Measurements from ENCODE around the gene CX3CR1. TPM values are rescaled to one million over a fixed set of nuclear protein-coding genes. Genes with fewer than 3 reads are reported as not detected.

The CX3CR1 gene
- total RNA-seq, 2 donors from 2014 or later = 0.57 to 0.66 TPM

DNA sequence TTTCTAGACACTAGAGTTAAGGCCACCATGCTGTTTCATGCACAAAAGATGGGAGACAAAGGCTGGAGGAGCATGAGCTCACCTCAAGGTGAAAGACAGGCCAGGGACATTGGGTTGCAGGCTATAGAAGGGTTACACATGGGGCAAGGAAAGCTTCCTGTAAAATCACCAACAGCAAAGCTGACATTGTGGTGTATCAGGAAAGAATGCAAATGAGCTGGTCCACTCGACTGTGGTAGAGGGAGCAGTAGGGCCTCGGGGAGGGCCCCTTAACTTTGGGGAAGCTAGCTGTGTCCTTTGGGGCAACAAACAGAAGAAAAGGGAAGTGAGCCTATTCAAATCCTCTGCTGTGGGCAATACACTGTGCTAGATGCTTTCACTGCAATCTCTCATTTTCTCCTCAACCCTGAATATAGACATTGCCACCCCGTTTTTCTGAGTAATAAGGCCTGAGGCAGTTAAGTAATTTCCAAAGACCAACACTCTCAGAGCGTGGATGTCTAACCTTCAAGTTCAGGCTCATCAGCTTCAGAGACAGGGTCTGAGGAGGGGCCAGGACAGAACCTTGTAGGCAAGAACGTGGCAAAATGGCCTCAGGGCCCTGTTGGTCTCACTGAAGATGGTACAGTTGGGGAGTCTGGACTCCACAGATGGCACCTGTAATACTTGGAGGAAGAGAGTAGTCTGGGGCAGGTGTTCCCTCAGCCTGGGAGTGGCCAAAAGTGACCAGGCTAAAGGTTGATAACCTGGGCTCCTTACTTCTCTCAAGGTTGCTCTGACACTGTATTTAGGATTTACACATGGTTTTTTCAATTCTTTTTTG lies 24.1 kb downstream of the CX3CR1 start:
- intact Hi-C loops (cut with DNase I) = no loop called here
- no peak for TF ChIP-seq CTCF (IDR thresholded peaks at IDR 0.05)
- Histone ChIP-seq H3K4me3 (no peak overlapping the region), H3K27ac (no peak overlapping the region), H3K36me3 (no peaks in the 10 kb centered on the region), H3K9ac (ENCODE audit: low read depth in 2 of 2, low read length in 2 of 2) (no peak overlapping the region), H3K4me1 (no peaks in the 10 kb centered on the region), H3K27me3 (no peaks in the 10 kb centered on the region), H3K9me3 (no peaks in the 10 kb centered on the region)
- no peak for DNase-seq

DNA sequence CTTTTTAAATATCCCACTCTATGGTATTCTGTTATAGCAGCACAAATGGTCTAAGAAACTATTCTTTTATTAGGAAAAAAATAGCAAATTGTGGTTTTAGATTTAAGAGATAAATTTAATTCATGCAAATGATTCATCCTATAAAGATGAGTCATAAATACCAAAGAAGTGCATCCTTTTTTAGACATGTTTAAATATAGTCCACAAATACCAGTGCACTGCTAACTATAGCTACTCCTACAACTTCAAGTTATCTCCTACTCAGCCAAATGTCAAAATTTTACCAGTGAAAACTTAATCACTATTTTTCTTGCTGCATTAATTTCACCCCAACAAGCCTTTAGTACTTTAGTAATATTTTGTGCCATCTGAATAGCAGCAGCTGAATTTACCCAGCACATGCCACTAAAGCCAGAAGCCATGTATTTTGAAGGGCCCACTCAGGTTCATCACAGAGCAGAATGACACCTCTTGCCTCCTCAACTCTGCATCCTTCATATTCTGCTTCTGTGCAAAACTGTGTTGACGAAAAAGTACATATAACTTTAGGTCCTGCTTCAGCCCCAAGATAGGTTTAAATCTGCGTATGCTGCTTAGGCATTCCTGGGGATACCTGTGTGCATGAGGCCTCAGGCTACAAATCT lies 24.9 kb downstream of the CX3CR1 start:
- Histone ChIP-seq H3K36me3 (no peaks in the 10 kb centered on the region), H3K27me3 (no peaks in the 10 kb centered on the region), H3K4me3 (no peak overlapping the region), H3K27ac (no peak overlapping the region), H3K9me3 (no peaks in the 10 kb centered on the region), H3K9ac (ENCODE audit: low read depth in 2 of 2, low read length in 2 of 2) (no peak overlapping the region), H3K4me1 (no peaks in the 10 kb centered on the region)
- TF ChIP-seq CTCF (IDR thresholded peaks at IDR 0.05) = no peak
- intact Hi-C loops (cut with DNase I) = no loop called here
- DNase-seq = no peak

GRCh38 chr3:39251576-39251975 lies 28.3 kb downstream of the CX3CR1 start:
- H3K9me3 ChIP-seq = no peaks in the 10 kb centered on the region
- H3K27me3 ChIP-seq = no peaks in the 10 kb centered on the region
- no peak for DNase-seq
- TF ChIP-seq CTCF (IDR thresholded peaks at IDR 0.05) = no peak
- H3K4me3 ChIP-seq = no peak overlapping the region
- intact Hi-C loops (cut with DNase I) = no loop called here
- no peaks in the 10 kb centered on the region for H3K4me1 ChIP-seq
- no peak overlapping the region for H3K27ac ChIP-seq
- H3K36me3 ChIP-seq = no peaks in the 10 kb centered on the region
- no peak overlapping the region for H3K9ac ChIP-seq (ENCODE audit: low read depth in 2 of 2, low read length in 2 of 2)

DNA sequence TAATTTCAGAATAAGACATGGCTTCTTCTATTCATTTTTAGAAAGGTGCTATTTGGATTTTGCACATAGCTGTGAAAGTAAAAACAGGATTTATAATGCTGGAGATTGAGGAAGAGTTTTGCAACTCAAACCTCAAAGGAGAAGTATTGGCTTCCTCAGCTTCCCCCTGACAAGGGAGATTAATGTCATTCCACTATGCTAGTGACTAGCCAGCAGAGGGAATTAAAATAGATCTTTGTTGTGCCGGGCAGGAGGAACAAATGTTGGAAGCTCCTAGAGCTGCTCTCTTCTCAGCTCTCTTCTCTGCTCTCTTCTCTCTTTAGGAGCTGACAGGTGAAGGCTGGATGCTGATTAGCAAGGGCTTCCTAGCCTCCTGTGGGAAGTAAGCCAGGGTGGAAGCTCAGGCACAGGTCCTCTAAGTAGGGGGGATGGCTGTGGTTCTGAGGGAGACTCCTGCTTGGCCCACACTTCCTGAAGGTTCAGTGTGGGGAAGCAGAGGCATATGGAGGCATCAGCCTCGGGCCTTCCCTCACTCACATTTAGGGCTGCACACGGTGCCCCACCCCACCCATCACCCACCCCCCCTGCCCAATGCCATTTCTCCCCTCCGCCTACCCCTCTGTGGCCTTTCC lies 29.6 kb downstream of the CX3CR1 start:
- TF ChIP-seq CTCF (IDR thresholded peaks at IDR 0.05) = no peak
- H3K27ac ChIP-seq = no peak overlapping the region
- no peak overlapping the region for H3K4me3 ChIP-seq
- H3K4me1 ChIP-seq = no peaks in the 10 kb centered on the region
- H3K36me3 ChIP-seq = no peaks in the 10 kb centered on the region
- H3K9me3 ChIP-seq = no peaks in the 10 kb centered on the region
- H3K9ac ChIP-seq (ENCODE audit: low read depth in 2 of 2, low read length in 2 of 2) = no peak overlapping the region
- intact Hi-C loops (cut with DNase I) = no loop called here
- H3K27me3 ChIP-seq = no peaks in the 10 kb centered on the region
- DNase-seq = no peak

DNA sequence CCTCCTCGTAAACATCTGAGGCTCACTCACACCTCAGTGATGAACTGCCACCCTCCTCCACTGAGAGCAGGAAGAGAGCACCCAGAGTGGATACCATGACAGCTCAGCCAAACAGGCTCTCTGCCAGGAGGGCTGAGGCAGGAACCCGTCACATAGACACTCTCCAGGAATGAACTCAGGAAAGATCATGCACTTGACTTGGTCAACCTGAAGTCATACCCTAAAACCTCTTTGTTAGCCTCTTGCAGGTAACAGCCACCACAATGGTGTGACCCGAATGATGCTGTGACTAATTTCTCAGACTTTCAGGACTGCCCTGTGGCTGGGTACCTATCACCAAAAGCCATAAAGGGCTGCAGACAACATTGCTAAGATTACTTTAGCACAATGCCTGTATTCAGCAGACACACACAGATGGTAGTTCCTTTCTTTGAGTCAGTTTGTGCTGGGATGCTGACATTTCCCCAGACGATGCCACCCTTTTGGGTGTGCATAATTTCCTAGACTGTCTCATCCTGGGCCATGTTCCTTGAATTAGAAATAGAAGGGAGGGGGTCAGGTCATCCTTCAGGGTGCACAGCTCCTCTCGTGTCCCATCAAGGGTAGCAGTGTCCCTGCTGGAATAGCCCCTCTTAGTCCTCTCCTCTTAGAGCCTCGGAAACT lies 30.3 kb downstream of the CX3CR1 start:
- H3K4me3 ChIP-seq = no peak overlapping the region
- H3K4me1 ChIP-seq = no peaks in the 10 kb centered on the region
- intact Hi-C loops (cut with DNase I) = no loop called here
- no peaks in the 10 kb centered on the region for H3K27me3 ChIP-seq
- no peaks in the 10 kb centered on the region for H3K36me3 ChIP-seq
- TF ChIP-seq CTCF (IDR thresholded peaks at IDR 0.05) = no peak
- no peak for DNase-seq
- no peak overlapping the region for H3K27ac ChIP-seq
- no peak overlapping the region for H3K9ac ChIP-seq (ENCODE audit: low read depth in 2 of 2, low read length in 2 of 2)
- no peaks in the 10 kb centered on the region for H3K9me3 ChIP-seq

Measured in colonic mucosa (tissue), 4 donors.